HEK293 (cell line): ENCODE measurements around the gene ZNF518B.

ENCODE experiments used
- REPIN1 ChIP-seq: fragments of 450-650 bp; formaldehyde crosslinking; IDR thresholded peaks from 2 replicates; pipeline ENCODE4 v1.5.1; 2017; ENCODE audit warnings: missing biosample characterization, missing genetic modification characterization, low read depth
- ZNF133 ChIP-seq: fragments of 450-650 bp; formaldehyde crosslinking; IDR thresholded peaks from 2 replicates; pipeline ENCODE4 v1.5.1; 2016; ENCODE audit warnings: missing biosample characterization, missing genetic modification characterization
- ZNF138 ChIP-seq: fragments of 450-650 bp; formaldehyde crosslinking; IDR thresholded peaks from 2 replicates; pipeline ENCODE4 v1.5.1; 2016; ENCODE audit warnings: missing biosample characterization, missing genetic modification characterization, borderline replicate concordance
- ZNF311 ChIP-seq: fragments of 450-650 bp; formaldehyde crosslinking; IDR thresholded peaks from 2 replicates; pipeline ENCODE4 v1.5.1; 2017; ENCODE audit warnings: missing biosample characterization, missing genetic modification characterization, borderline replicate concordance
- ZNF404 ChIP-seq: fragments of 450-650 bp; formaldehyde crosslinking; IDR thresholded peaks from 2 replicates; pipeline ENCODE4 v1.5.1; 2017; ENCODE audit warnings: missing biosample characterization, missing genetic modification characterization
- TF ChIP-seq, protein P1 (sequence below): fragments of 450-650 bp; formaldehyde crosslinking; IDR thresholded peaks from 2 replicates; pipeline ENCODE4 v1.5.1; 2016; ENCODE audit warnings: missing biosample characterization, missing genetic modification characterization
- TF ChIP-seq, protein P2 (sequence below): fragments of 450-650 bp; formaldehyde crosslinking; IDR thresholded peaks from 2 replicates; pipeline ENCODE4 v1.5.1; 2016; ENCODE audit warnings: missing biosample characterization, missing genetic modification characterization
- TF ChIP-seq, protein P3 (sequence below): IDR thresholded peaks from 2 replicates; pipeline ENCODE4 v1.6.1; 2011; ENCODE audit warnings: mild to moderate bottlenecking, low read depth, low read length, borderline replicate concordance

DNA sequence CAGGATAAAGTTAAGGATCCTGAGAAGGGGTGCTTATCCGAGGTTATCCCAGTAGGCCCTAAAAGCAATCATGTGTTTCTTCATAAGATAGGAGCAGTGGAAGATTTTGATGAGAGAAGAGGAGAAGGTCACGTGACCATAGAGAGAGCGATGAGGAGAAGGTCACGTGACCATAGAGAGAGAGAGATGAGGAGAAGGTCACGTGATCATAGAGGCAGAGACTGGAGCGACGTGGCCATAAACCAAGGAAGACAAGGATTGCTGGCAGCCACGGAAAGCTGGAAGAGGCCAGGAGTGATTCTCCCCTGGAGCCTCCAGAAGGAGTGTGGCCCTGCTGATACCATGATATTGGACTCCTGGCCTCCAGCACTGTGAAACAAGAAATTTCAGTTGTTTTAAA lies 38.4 kb upstream of the ZNF518B start:
- TF ChIP-seq, protein P1, sequence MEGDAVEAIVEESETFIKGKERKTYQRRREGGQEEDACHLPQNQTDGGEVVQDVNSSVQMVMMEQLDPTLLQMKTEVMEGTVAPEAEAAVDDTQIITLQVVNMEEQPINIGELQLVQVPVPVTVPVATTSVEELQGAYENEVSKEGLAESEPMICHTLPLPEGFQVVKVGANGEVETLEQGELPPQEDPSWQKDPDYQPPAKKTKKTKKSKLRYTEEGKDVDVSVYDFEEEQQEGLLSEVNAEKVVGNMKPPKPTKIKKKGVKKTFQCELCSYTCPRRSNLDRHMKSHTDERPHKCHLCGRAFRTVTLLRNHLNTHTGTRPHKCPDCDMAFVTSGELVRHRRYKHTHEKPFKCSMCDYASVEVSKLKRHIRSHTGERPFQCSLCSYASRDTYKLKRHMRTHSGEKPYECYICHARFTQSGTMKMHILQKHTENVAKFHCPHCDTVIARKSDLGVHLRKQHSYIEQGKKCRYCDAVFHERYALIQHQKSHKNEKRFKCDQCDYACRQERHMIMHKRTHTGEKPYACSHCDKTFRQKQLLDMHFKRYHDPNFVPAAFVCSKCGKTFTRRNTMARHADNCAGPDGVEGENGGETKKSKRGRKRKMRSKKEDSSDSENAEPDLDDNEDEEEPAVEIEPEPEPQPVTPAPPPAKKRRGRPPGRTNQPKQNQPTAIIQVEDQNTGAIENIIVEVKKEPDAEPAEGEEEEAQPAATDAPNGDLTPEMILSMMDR (tag by site-specific recombination) = no peak
- TF ChIP-seq, protein P2, sequence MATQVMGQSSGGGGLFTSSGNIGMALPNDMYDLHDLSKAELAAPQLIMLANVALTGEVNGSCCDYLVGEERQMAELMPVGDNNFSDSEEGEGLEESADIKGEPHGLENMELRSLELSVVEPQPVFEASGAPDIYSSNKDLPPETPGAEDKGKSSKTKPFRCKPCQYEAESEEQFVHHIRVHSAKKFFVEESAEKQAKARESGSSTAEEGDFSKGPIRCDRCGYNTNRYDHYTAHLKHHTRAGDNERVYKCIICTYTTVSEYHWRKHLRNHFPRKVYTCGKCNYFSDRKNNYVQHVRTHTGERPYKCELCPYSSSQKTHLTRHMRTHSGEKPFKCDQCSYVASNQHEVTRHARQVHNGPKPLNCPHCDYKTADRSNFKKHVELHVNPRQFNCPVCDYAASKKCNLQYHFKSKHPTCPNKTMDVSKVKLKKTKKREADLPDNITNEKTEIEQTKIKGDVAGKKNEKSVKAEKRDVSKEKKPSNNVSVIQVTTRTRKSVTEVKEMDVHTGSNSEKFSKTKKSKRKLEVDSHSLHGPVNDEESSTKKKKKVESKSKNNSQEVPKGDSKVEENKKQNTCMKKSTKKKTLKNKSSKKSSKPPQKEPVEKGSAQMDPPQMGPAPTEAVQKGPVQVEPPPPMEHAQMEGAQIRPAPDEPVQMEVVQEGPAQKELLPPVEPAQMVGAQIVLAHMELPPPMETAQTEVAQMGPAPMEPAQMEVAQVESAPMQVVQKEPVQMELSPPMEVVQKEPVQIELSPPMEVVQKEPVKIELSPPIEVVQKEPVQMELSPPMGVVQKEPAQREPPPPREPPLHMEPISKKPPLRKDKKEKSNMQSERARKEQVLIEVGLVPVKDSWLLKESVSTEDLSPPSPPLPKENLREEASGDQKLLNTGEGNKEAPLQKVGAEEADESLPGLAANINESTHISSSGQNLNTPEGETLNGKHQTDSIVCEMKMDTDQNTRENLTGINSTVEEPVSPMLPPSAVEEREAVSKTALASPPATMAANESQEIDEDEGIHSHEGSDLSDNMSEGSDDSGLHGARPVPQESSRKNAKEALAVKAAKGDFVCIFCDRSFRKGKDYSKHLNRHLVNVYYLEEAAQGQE (tag by site-specific recombination) = no peak
- TF ChIP-seq, protein P3, sequence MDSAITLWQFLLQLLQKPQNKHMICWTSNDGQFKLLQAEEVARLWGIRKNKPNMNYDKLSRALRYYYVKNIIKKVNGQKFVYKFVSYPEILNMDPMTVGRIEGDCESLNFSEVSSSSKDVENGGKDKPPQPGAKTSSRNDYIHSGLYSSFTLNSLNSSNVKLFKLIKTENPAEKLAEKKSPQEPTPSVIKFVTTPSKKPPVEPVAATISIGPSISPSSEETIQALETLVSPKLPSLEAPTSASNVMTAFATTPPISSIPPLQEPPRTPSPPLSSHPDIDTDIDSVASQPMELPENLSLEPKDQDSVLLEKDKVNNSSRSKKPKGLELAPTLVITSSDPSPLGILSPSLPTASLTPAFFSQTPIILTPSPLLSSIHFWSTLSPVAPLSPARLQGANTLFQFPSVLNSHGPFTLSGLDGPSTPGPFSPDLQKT = no peak
- TF ChIP-seq ZNF138 (no peak), ZNF133 (no peak), ZNF404 (tag by site-specific recombination) (no peak), REPIN1 (tag by site-specific recombination) (no peak), ZNF311 (tag by site-specific recombination) (no peak)
